Vagina (tissue), 2 donors: Measurements from ENCODE around the gene IDE.

Experiments
- CTCF ChIP-seq, 3 experiments: fragments of 450-650 bp in 2 of 3; fragments of 200-600 bp in 1 of 3; sonication (generic) in 1 of 3; IDR thresholded peaks; one replicate each; pipeline ENCODE4 v1.5.1; 2017 to 2019; ENCODE audit warnings: antibody characterized with exemption in 3 of 3, mild to moderate bottlenecking in 2 of 3, moderate library complexity in 2 of 3
- POLR2A ChIP-seq, 2 donors: fragments of 450-650 bp; IDR thresholded peaks; one replicate each; pipeline ENCODE4 v1.6.1; 2017; ENCODE audit warnings: antibody characterized with exemption in 2 of 2, mild to moderate bottlenecking in 2 of 2, moderate library complexity in 2 of 2
- POLR2AphosphoS5 ChIP-seq, 2 donors: sonication (generic); formaldehyde crosslinking; IDR thresholded peaks; one replicate each; pipeline ENCODE4 v1.9.0; 2017; ENCODE audit warnings: antibody characterized with exemption in 2 of 2, mild to moderate bottlenecking in 2 of 2, low read depth in 1 of 2; ENCODE audit not compliant: insufficient read depth in 1 of 2

- TF ChIP-seq CTCF (IDR thresholded peaks at IDR 0.05) (no peak), POLR2AphosphoS5 (IDR thresholded peaks at IDR 0.05; ENCODE audit: insufficient read depth in 1 of 2, low read depth in 1 of 2) (no peak), POLR2A (IDR thresholded peaks at IDR 0.05) (no peak)
These were observed 45.5 kb upstream of the IDE start for GRCh38 chr10:92619368-92619767.
